ENCODE measurements around the gene SGK2. TPM values are rescaled to one million over a fixed set of nuclear protein-coding genes. Genes with fewer than 3 reads are reported as not detected.
"Not testable (repeated sequence)": the region's sequence is repeated elsewhere in the genome, so short reads cannot be mapped to it uniquely, and the experiment has no call there.

Gene SGK2
- total RNA-seq, 2 donors from 2014 or later = 1.6 to 5.3 TPM

DNA sequence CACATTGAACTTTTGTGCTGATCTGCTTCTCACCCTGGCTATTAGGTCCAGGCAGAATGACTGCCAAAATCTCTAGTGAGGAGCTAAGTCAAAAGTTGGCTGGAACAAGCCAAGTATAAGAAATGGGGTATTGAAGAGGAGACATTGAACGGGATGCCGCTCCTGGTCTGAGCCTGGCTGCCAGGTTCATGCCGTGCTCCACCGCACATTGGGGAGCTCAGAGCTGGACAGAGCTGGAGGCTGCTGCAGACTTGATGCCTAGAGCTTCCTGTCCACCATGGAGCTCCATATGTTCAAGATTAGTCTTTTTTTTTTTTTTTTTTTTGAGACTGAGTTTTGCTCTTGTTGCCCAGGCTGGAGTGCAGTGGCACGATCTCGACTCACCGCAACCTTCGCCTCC, 27.8 kb downstream of the SGK2 start:
- Histone ChIP-seq H3K36me3 (ENCODE audit: control insufficient read depth, insufficient read depth, low read length) (no peaks in the 10 kb centered on the region), H3K27me3 (ENCODE audit: control insufficient read depth, insufficient read depth, low read length, poor library complexity, severe bottlenecking) (no peaks in the 10 kb centered on the region), H3K9me3 (ENCODE audit: control insufficient read depth, low read length) (no peaks in the 10 kb centered on the region), H3K27ac (ENCODE audit: low read depth, low read length) (no peak overlapping the region), H3K4me3 (ENCODE audit: low read length) (no peak overlapping the region), H3K9ac (ENCODE audit: extremely low read depth, low read length, poor library complexity, severe bottlenecking) (no peak overlapping the region), H3K4me1 (ENCODE audit: control insufficient read depth, insufficient read depth, low read length) (no peaks in the 10 kb centered on the region)
- WGBS, 2 experiments (ENCODE audit: insufficient coverage in 1 of 2, insufficient read length in 1 of 2) = 67 to 77% methylated on average over 4 to 8 of the region's 8 CpGs
- DNase-seq = no peak
- Mint-ChIP-seq H3K27me3 (ENCODE audit: insufficient read depth) (no peaks in the 10 kb centered on the region), H3K9me3 (no peaks in the 10 kb centered on the region), H3K27ac (no peak overlapping the region), H3K4me1 (peaks cover 16% of the 10 kb centered on the region), H3K36me3 (ENCODE audit: low read depth) (no peaks in the 10 kb centered on the region), H3K4me3 (no peak overlapping the region)
- TF ChIP-seq, protein P1, sequence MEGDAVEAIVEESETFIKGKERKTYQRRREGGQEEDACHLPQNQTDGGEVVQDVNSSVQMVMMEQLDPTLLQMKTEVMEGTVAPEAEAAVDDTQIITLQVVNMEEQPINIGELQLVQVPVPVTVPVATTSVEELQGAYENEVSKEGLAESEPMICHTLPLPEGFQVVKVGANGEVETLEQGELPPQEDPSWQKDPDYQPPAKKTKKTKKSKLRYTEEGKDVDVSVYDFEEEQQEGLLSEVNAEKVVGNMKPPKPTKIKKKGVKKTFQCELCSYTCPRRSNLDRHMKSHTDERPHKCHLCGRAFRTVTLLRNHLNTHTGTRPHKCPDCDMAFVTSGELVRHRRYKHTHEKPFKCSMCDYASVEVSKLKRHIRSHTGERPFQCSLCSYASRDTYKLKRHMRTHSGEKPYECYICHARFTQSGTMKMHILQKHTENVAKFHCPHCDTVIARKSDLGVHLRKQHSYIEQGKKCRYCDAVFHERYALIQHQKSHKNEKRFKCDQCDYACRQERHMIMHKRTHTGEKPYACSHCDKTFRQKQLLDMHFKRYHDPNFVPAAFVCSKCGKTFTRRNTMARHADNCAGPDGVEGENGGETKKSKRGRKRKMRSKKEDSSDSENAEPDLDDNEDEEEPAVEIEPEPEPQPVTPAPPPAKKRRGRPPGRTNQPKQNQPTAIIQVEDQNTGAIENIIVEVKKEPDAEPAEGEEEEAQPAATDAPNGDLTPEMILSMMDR (conservative IDR thresholded peaks at IDR 0.05) = no peak

DNA sequence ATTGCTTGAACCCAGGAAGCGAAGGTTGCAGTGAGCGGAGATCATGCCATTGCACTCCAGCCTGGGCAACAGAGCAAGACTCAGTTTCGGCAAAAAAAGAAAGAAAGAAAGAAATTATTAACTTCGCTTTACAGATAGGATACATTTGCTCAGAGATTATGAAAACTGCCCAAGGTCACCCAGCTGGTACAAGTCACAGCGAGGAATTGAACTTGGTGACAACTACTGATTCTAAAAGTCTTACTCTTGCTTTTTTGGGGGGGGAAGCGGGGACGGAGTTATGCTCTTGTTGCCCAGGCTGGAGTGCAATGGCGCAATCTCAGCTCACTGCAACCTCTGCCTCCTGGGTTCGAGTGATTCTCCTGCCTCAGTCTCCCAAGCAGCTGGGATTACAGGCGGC, 29.7 kb downstream of the SGK2 start:
- 93 to 97% methylated on average over 9 of the region's 10 CpGs for WGBS, 2 experiments (ENCODE audit: insufficient coverage in 1 of 2, insufficient read length in 1 of 2)
- DNase-seq; H3K9me3 Mint-ChIP-seq; H3K36me3 Mint-ChIP-seq (ENCODE audit: low read depth); H3K9ac ChIP-seq (ENCODE audit: extremely low read depth, low read length, poor library complexity, severe bottlenecking); H3K27ac Mint-ChIP-seq; H3K27me3 ChIP-seq (ENCODE audit: control insufficient read depth, insufficient read depth, low read length, poor library complexity, severe bottlenecking); H3K9me3 ChIP-seq (ENCODE audit: control insufficient read depth, low read length); H3K36me3 ChIP-seq (ENCODE audit: control insufficient read depth, insufficient read depth, low read length); H3K4me1 ChIP-seq (ENCODE audit: control insufficient read depth, insufficient read depth, low read length); H3K27me3 Mint-ChIP-seq (ENCODE audit: insufficient read depth); H3K4me3 ChIP-seq (ENCODE audit: low read length); H3K27ac ChIP-seq (ENCODE audit: low read depth, low read length); H3K4me3 Mint-ChIP-seq: not testable (repeated sequence)
- peaks cover 18% of the 10 kb centered on the region for H3K4me1 Mint-ChIP-seq

DNA sequence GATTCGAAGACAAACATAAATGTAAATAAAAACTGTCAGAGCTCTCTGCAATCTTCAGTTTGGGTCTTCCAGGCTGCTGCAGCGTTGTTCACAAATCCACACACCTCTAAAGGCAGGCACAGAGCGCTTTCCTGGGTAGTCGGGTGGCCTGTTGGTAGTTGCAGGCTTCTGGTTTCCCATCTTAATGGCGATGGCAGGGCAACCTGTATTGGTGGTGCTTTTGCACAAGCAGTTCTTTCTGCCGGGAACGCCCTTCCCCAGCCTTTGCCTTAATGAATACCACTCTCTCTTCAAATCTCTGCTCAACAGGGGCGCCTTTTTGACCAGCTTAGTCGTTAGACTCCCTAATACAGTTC, 31.2 kb downstream of the SGK2 start:
- H3K27ac Mint-ChIP-seq = peak overlapping the region; percentile 99
- H3K27ac ChIP-seq (ENCODE audit: low read depth, low read length) = no peak overlapping the region
- WGBS, 2 experiments (ENCODE audit: insufficient coverage in 1 of 2, insufficient read length in 1 of 2) = 30 to 48% methylated on average over 5 to 8 of the region's 9 CpGs

More for the DNA sequence above, 31.2 kb downstream of the SGK2 start:
- Mint-ChIP-seq H3K4me3 (peak overlapping the region; percentile 82), H3K36me3 (ENCODE audit: low read depth) (peaks cover 13% of the 10 kb centered on the region), H3K9me3 (no peaks in the 10 kb centered on the region), H3K27me3 (ENCODE audit: insufficient read depth) (no peaks in the 10 kb centered on the region), H3K4me1 (peaks cover 11% of the 10 kb centered on the region)
- peak overlapping the region; percentile 93 for H3K4me3 ChIP-seq (ENCODE audit: low read length)
- no peaks in the 10 kb centered on the region for H3K4me1 ChIP-seq (ENCODE audit: control insufficient read depth, insufficient read depth, low read length)
- DNase-seq = peak; percentile 72
- peak overlapping the region; percentile 80 for H3K9ac ChIP-seq (ENCODE audit: extremely low read depth, low read length, poor library complexity, severe bottlenecking)
- H3K9me3 ChIP-seq (ENCODE audit: control insufficient read depth, low read length) = no peaks in the 10 kb centered on the region
- no peaks in the 10 kb centered on the region for H3K27me3 ChIP-seq (ENCODE audit: control insufficient read depth, insufficient read depth, low read length, poor library complexity, severe bottlenecking)
- H3K36me3 ChIP-seq (ENCODE audit: control insufficient read depth, insufficient read depth, low read length) = peaks cover 16% of the 10 kb centered on the region
- TF ChIP-seq, protein P1 (conservative IDR thresholded peaks at IDR 0.05) = no peak

Data from endodermal cell (in vitro differentiated cells).